Daoy (cell line): ENCODE results near the gene PTPN2. TPM values are rescaled to one million over a fixed set of nuclear protein-coding genes. Genes with fewer than 3 reads are reported as not detected.

Experiments used
- DNase-seq: peaks from one replicate; pipeline ENCODE4 v3.0.0-alpha.2; 2015; ENCODE audit warnings: low read depth
- total RNA-seq: library from RNA; depleted of rRNA; stranded (reverse); fragments of >200 nt; shearing (Covaris generic); gene quantifications from 2 replicates; pipeline ENCODE4 v1.2.3, GENCODE V29; 2014; rRNA removed

Gene PTPN2
- total RNA-seq, 1 experiment from 2014 or later, result 33.4 TPM

GRCh38 chr18:12745095-12745795 is 138.8 kb downstream of the PTPN2 start:
- DNase-seq, result no peak

GRCh38 chr18:12744103-12744502 is 139.9 kb downstream of the PTPN2 start:
- DNase-seq, result peak; percentile 45

- peak; percentile 33 for DNase-seq
These were observed 141.6 kb downstream of the PTPN2 start for GRCh38 chr18:12742453-12742852.

Other genes with a start within 250 kb of the PTPN2 start
- 16.6 and 20.2 TPM in 2 replicates for gene SPIRE1, start 226.1 kb downstream of the PTPN2 start, total RNA-seq
- gene CEP76, start 181.5 kb downstream of the PTPN2 start, total RNA-seq, result 17.7 and 24.6 TPM in 2 replicates
- 105 and 108 TPM in 2 replicates for gene PSMG2, start 181.2 kb downstream of the PTPN2 start, total RNA-seq
- 57.8 and 125 TPM in 2 replicates for gene SEH1L, start 63.8 kb upstream of the PTPN2 start, total RNA-seq
- gene CEP192, start 107.1 kb upstream of the PTPN2 start, total RNA-seq, result 18.6 and 20.7 TPM in 2 replicates